Measurements from ENCODE around the gene DNM2.

Gene DNM2

GRCh38 chr19:10690341-10690781 lies 27.5 kb upstream of the DNM2 start:
- no peak for DNase-seq (ENCODE audit: low read depth)

GRCh38 chr19:10691178-10691881 lies 26.5 kb upstream of the DNM2 start:
- DNase-seq (ENCODE audit: low read depth), result no peak

GRCh38 chr19:10691883-10692282 lies 26.0 kb upstream of the DNM2 start:
- DNase-seq (ENCODE audit: low read depth), result no peak

- no peak for DNase-seq (ENCODE audit: low read depth)
These were observed 25.1 kb upstream of the DNM2 start for GRCh38 chr19:10692673-10693264.

GRCh38 chr19:10694706-10695307 lies 23.1 kb upstream of the DNM2 start:
- DNase-seq (ENCODE audit: low read depth), result no peak

GRCh38 chr19:10695401-10696398 lies 22.2 kb upstream of the DNM2 start:
- peak; percentile 71 for DNase-seq (ENCODE audit: low read depth)

GRCh38 chr19:10699650-10700335 lies 18.1 kb upstream of the DNM2 start:
- peak; percentile 57 for DNase-seq (ENCODE audit: low read depth)

- no peak for DNase-seq (ENCODE audit: low read depth)
These were observed 15.8 kb upstream of the DNM2 start for GRCh38 chr19:10701955-10702525.

GRCh38 chr19:10706990-10707389 lies 10.9 kb upstream of the DNM2 start:
- no peak for DNase-seq (ENCODE audit: low read depth)

- DNase-seq (ENCODE audit: low read depth), result no peak
These were observed 10.4 kb upstream of the DNM2 start for GRCh38 chr19:10707440-10707839.

- DNase-seq (ENCODE audit: low read depth), result no peak
These were observed 9.6 kb upstream of the DNM2 start for GRCh38 chr19:10708291-10708690.

- no peak for DNase-seq (ENCODE audit: low read depth)
These were observed 5.8 kb upstream of the DNM2 start for GRCh38 chr19:10712045-10712444.

GRCh38 chr19:10712754-10713153 lies 5.1 kb upstream of the DNM2 start:
- DNase-seq (ENCODE audit: low read depth), result no peak

- DNase-seq (ENCODE audit: low read depth), result no peak
These were observed 4.6 kb upstream of the DNM2 start for GRCh38 chr19:10713317-10713716.

- no peak for DNase-seq (ENCODE audit: low read depth)
These were observed 874 bp upstream of the DNM2 start for GRCh38 chr19:10717054-10717355.

GRCh38 chr19:10718205-10719196 lies 622 bp downstream of the DNM2 start:
- DNase-seq (ENCODE audit: low read depth), result no peak

GRCh38 chr19:10719466-10719961 lies 1.6 kb downstream of the DNM2 start:
- no peak for DNase-seq (ENCODE audit: low read depth)

GRCh38 chr19:10720607-10721125 lies 2.8 kb downstream of the DNM2 start:
- DNase-seq (ENCODE audit: low read depth), result no peak

GRCh38 chr19:10723591-10723990 lies 5.7 kb downstream of the DNM2 start:
- no peak for DNase-seq (ENCODE audit: low read depth)

- DNase-seq (ENCODE audit: low read depth), result no peak
These were observed 6.7 kb downstream of the DNM2 start for GRCh38 chr19:10724573-10725071.
